Smooth muscle cell of the brain vasculature (primary cell): ENCODE measurements around the gene MAML3.

Experiments
- DNase-seq: peaks from one replicate; pipeline ENCODE4 v3.0.0-alpha.2; 2012; ENCODE audit warnings: low read depth, low spot score

MAML3 gene

DNA sequence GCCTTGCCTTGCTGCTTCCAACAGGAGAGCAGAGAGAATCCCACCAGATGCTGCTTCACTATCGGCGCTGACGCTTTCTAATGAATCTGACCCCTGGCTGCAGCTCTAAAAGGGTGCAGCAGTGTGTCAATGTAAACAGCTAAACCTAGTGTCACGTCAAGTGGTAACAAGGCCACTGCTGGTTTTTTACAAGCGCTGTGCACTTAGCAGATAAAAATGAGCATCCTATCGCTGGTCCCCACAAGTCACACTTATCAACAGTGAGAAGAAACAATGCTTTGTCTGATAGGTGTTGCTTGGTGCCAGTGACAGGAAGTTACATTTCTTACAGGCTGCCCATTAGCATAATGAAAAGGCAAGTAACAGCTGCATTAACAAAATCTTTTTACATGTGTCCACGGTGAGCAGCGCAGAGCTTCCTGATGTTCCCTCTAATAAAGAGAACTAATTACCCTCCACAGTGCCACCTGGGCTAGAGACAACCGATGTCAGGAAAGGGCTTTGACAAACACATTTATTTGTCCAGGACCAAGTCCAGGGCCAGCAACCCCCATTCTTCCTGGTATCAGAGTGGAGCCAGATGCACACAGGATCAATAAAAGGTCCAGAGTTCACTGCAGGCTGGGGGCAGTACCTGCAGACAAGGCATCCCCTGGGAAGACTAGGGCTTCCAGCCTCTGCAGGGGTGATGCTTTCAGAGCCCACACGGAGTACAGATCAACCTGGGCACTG is 312.4 kb downstream of the MAML3 start:
- no peak for DNase-seq

DNA sequence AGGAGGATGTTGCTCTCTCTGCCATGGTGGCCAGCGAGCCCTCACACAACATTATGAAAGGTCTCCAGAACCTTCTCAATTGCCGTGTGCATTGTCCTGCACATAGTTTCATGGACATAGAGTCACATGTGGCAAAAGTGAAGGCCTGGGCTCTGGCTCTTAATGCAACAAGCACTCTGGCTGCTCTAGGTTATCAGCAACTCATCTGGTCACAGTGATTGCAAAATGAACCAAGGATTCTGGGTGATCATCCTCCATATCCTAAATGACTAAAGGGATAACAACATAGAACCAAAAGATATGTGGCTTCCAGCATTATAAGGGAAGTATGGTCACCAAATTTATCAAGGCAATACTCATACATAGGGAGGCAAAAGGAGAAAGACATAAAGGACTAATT is 313.2 kb downstream of the MAML3 start:
- DNase-seq: no peak

DNA sequence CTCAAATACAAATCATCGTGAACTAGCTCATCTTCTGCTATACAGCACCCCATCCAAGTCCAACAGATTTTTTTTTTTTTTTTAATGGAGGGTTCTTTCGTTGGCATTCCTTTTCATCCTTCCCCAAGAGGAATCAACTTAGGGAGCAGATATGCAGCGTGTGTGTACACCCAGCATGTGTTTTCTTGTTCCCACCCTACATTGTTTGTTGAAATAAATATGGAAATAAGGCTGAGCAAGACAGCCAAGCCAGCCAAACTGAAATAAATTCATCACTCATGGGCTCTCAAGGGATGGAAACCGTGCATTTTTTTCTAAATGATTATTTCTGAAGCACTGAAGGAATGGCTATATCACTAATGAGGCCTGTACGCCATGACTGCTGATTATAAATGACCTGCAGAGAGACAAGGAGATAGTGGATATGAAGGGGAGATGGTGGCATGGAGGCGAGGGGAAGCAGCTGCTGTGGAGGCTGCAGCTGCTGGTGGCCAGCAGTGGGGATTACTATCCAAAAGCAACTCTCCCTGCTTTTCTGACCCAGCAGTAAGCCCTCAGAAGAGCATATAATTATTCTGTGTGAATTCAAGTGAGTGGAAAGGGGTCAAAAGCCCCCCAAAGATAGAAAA is 314.5 kb downstream of the MAML3 start:
- DNase-seq: no peak

DNA sequence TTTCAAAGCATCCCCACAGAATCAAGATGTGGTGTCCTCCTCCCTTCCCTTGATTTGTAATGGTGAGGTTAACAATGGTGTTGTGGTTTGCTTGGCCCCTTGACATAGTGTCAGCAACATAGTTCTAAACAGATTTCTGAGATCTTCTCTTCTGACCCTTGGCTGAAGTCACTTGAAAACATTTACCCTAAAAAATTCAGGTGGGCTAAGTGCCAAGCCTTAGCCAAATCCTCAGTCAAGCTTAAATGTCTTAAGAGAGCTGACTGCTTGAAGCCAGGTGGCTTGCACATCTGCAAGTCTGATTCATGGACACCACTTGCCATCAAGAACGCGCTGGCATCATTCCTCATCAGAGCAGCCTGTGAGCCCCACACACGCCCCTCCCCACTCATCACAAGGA is 315.2 kb downstream of the MAML3 start:
- no peak for DNase-seq

DNA sequence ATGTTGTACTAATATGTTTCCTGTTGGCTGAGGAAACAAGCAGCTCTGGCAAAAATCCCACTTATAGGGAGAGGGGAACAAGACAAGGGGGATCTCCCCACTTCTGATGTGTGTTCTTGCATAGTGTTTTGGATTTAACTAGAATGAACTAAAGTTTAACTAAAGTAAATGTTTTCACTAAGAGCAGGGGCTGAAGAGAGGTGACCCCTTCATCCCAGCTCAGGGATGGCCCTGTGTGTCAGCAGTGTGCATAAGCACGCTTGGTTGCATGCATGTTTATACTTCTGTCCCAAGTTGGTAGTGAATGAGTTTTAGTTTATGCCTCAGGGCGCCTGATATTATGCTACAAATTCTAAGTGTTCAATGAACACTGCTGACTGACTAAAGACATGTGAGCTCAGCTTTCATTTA is 319.0 kb downstream of the MAML3 start:
- DNase-seq: no peak

DNA sequence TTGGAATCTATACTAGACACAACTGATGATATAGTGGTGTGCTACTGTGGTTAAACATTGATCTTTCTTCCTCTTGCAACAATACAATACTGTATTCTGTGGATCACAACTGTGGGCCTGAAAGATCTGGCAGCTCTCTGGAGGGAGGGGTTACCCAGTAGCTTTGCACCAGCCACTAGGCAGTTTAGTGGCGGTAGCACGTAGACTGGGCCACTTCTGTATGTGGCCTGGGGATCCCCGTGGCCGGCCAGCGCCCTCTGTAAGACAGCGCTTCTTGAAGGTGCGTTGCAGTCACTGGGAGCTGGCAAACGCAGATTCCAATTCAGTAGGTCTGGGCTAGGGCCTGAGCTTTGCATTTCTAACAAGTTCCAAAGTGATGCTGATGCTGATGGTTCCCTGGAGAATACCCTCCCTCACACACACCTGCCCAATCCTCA is 319.7 kb downstream of the MAML3 start:
- no peak for DNase-seq

DNA sequence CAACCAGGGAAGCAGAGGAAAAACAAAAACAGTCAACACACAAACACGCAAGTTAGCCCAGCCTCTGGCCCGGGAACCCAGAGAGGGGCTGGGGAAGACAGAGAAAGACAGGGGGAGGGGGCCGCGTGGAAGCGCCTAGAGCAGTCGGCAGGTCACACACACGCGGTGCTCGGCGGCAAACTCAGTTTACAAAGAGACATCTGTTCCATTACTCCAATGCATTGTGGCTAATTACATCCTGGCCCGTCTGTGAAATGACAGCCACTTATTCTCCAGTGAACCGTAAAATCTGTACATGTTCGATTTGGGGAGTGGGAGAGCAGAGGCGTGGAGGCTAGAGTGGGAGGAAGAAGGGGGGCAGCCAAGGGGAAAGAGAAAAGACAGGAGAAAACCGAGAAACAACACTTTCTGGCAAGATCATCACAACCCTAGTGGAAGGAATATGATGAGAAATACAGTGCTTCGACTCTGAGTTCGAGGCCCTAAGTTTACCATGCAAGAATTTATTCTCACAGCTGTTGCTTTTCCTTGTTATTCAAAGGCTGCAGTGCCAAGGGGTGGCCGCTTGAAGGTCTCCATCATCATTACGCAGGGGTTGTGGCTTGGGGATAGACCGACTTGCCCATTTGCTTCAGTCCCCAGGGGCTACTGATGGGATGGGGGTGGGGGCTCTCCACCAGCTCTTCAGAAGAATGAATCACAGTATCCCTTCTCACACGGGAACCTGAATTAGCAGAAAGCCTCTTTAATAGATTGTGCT is 320.7 kb downstream of the MAML3 start:
- no peak for DNase-seq

DNA sequence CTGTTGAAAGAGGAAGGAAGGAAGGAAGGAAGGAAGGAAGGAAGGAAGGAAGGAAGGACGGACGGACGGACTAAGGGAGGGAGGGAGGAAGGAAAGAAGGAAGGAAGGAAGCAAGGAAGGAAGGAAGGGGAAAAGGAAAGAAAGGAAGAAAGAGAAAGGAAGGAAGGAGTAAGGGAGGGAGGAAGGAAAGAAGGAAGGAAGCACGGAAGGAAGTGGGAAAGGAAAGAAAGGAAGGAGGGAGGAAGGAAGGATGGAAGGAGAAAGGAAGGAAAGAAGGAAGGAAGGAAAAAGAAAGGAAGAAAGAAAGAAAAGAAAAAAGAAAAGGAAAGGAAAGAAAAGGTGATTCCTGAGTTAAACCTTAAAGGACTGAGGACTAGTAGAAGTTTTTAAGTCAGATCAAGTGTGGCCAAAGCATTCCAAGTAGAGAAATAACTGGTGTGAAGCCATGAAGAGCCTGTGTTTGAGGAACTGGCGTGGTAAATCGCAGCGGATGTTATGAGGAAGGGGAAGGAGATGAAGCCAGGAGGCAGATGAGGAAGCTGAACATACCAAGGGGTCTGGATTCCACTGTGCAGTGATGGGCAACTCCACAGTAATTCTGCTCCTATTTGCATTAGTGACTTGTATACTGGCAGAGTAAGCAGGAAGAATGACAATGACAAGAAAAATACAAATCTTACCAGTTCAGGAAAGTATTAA is 324.9 kb downstream of the MAML3 start:
- no peak for DNase-seq

DNA sequence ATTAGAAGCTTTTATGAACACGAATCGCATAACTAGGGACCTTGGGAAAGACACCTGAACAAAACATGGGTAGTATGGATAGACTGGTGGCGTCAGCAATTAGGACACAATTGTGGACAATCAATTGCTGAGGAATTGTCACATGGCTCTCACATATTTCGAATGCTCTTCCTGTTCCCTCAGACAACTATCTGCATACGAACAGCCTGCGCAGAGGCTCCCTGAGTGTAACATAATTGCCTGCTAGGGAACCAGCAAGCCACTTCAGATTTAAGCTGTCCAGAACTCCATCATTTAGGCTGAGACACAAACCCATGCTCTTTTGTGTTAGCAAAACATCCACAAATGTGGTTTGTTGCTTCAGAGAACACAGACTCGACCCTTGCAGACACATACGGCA is 327.6 kb downstream of the MAML3 start:
- no peak for DNase-seq

DNA sequence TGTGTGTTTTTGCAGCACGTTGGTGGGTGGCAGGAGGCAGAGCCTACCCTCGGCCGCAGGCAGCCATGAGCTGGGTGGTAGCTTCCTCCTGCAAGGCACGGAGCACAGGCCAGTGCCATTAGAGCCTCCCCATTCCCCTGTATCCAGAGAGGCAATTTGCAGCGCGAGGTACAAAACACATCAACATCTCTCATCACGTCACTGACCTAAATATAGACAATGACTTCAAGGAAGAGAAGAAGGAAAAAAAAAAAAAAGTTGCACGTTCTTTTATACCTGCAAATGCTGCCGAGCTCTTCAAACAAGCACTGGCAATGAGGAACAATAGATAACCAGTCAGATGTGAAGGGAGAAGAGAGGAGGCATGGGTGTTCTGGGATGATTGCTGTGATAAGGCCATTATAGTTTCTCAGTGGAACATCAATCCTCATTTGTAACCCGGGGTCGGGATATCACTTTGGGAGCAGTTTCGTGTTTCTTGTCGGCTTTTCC is 328.4 kb downstream of the MAML3 start:
- DNase-seq: no peak

DNA sequence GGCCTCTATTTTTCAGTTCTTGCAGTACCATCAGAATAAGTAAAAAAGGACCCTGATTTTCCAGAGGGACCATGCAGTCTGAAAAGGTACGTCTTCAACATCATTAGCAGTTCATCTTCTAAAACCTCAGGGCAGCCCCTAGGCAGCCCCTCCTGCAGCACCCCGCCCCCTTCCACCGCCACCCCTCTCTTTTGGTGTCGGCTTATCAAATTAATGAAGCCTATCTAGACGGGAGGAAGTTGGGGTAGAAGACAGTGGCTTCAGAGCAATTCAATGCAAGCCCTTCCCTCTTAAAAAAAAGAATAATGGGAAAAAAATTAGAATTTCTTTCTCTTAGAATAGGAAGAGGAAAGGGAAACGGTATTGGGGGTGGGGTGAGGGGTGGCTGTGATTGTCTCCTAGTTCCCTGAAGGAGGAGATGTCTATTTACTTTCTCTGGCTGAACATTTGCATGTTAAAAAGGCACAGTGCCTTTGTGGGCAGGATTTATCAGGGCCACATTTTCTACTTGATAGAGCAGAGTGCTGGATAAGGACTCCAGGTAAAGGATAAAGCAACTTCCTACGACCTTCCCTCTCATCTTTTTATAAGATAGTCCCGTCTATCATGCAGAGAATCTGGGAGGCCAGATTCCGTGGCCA is 329.0 kb downstream of the MAML3 start:
- no peak for DNase-seq

DNA sequence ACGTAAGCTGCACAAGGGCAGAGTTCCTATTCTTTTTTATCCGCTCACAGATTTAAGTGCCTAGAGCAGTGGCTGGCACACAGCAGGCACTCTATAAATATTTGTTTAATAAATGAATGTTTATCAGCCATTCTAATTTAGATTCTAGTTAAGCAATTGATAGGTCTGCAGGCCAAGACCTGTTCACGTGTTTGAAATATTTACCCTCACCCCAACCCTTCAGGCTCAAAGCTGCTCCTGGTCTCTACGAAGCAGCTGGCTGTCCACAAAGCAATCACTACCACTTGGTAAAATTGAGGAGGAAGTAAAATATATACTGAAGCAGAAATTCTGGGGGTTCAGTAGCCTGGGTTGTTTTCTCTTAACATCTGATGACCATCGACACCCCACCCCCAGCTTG is 330.2 kb downstream of the MAML3 start:
- DNase-seq: no peak

DNA sequence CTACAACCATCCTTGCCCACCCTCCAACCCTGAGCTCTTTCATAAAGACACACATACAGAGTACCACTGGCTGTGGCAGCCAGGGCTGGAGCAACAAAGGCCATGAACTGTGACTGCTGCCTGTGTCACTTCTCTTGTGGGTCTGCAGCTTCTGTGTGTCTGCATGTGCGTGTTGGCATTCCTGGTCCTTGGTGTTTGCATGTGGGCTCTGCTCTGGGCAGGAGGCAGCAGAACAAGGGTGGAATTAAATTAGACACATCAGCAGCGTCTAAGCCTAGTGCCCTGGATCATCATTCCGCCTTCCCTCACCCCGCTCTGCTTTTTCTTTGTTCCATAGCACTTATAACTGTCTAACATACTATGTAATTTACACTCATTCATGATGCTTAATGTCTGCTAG is 330.6 kb downstream of the MAML3 start:
- no peak for DNase-seq

DNA sequence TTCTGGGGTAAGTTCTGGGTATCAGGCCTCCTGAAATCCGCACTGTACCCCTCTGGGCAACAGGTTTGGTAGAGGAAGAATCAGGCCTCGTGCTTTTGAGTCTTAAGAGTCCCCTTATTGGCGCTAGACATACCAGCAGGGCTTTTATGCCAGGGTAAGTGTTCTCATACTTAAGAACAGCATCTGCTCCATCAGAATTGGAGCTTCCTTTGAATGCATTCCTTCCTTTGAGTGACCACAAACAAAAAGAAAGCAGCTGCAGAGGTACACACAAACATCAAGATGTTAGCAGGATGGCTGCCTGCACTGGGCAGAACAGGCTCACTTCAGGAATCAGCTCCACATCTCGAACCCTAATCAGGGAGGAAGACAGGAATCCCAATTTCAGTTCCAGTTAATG is 331.6 kb downstream of the MAML3 start:
- DNase-seq: no peak

DNA sequence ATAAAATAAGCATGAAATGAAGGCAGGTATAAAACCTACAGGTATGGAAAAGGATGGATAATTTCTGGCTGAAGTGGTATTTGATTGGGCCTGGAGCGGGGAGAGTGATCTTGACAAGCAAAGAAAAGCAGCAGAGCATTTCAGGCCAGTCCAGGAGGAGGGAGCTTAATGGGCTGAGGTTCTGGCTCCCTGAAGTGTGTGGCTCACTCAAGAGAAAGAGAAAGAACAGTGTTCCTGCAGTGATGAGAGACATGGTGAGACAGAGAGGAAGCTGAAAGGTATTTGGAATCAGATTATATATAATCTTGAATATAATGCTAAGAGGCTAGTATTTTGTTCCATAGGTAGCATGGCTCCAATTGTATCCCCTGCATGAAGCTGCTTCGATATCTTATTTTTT is 334.9 kb downstream of the MAML3 start:
- no peak for DNase-seq

DNA sequence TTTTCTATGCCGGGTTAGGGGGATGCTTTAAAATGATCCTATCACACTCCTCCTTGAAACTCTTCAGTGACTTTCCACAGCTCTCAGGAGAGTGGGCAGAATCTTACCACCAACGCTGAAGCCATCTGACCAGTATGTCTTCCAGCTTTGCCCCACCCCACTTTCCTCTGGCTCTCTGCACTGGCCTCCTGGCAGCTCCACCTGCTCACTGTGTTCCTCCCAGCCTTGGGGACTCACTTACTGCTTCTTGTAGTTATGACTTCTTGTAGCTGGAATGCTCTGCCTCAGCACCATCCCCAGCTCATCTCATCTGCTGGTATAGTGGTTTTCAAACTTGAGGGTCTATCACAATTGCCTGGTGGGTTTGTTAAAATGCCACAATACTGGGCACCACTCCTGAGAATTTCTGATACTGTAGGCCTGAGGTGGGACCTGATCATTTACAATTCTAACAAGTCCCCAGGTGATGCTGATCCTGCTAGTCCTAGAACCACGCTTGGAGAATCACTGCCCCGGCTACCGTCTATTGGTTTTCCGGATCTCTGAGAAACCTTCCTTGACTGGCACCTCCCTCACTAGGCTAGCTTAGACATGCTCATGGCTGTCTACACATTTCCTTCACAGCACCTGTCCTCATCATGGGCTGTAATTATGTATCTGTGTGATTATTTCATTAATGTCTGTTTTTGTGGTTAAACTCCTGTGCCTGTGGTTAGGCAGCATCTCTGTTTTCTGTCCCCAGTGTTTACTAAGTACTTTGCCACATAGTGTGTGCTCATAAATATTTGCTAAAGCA is 336.1 kb downstream of the MAML3 start:
- no peak for DNase-seq

DNA sequence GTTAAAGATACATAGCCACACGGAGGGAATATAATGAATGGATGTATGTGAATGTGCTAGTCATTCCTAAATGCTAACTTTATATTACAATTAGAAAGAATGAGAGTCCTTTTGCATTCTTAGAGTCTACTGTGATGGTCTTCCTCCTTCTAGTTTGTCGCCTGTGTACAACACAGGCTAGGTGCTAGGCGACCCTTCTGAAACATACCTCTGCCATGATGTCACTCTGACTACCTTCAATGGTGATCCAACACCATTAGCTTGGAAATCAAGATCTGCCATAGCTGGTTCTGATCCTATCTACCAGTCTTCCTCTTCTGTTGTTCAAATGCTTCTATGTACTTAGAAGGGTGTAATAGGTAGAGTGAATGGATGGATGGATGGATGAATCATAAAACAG is 337.1 kb downstream of the MAML3 start:
- DNase-seq: no peak

DNA sequence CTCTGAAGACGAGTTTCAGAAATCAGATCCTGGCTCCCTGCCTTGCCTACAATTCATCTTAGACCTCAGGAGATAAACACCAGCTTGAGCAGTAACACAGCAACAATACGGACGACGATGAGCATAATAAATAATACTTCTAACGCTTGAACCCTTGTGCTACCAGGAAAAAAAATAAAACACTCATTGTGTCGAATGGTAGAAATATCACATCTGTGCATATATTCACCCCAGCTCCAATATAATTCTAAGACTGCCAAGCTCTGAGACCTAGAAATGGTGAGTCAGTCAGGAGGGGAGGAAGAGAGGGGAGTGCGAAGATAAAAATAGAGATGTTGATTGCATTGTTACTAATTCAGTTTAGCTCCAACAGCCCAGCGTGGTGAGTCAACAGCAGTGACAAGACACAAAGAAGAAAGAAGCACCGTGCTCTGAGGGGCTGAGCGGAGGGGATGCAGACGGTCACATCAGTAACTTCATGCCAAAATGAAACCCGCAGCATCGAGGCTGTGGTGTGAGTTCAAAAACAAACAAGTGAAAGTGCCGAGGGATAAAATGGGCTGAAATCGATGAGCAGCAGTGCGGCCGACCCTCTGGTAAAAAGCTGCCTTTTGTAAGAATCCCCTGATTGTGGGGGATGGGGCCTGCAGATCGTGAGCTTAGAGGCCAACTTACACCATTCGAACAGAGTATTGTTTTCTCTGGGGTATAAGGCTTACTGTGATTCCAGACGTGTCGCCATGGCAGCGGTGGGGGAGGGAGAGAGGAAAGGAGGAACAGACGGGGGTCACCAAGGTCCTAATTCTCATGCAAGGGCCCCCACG is 338.0 kb downstream of the MAML3 start:
- peak; percentile 23 for DNase-seq

DNA sequence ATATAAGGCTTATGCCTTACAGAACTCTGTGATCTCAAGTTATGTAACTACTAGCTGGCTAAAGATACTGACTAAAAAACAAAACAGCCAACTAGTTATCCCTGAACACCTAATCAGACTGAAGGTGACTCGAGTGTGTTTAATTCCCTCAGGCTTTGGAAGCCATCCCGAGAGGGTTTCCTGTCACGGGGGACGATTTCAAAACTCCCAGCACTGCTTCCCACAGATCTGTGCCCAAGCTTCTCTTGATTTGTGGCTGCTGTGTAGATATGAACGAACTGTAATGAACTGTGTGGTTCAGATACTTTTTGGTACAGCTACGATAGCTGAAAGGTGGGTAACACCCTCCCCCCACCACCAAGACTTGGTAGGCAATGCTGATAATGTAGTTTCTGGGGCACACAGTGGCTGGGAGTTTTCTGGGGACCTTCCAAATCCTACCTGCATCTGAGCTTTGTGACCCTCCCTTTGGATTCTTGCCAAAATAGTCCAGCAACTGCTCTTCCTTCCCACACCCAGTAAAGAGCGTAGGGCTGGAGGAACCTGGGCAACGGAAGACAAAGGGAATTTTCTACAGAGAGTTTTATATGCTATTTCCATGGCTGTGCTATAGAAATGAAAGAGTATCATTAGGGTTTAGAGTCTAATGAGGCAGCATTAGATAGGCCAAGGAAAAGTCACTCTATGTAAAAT is 339.5 kb downstream of the MAML3 start:
- no peak for DNase-seq
